Parathyroid adenoma (tissue), 2 donors: ENCODE measurements around the gene PARP16.

Experiments
- H2AFZ ChIP-seq: fragments of 300-600 bp; sonication (generic); one replicate; pipeline ENCODE4 v1.7.0; 2017; ENCODE audit warnings: antibody characterized with exemption, mild to moderate bottlenecking
- H3K27ac ChIP-seq: fragments of 300-600 bp; sonication (generic); one replicate; pipeline ENCODE4 v1.7.0; 2017
- H3K27me3 ChIP-seq: fragments of 300-600 bp; sonication (generic); one replicate; pipeline ENCODE4 v1.7.0; 2017; ENCODE audit warnings: low read length; ENCODE audit not compliant: control insufficient read depth, insufficient read depth
- H3K36me3 ChIP-seq: fragments of 300-600 bp; sonication (generic); one replicate; pipeline ENCODE4 v1.7.0; 2017; ENCODE audit warnings: low read length; ENCODE audit not compliant: control insufficient read depth, insufficient read depth
- H3K4me1 ChIP-seq: fragments of 300-600 bp; sonication (generic); one replicate; pipeline ENCODE4 v1.7.0; 2017; ENCODE audit warnings: control low read depth
- H3K4me2 ChIP-seq: fragments of 300-600 bp; sonication (generic); one replicate; pipeline ENCODE4 v1.7.0; 2017; ENCODE audit warnings: low read length
- H3K4me3 ChIP-seq: fragments of 300-600 bp; sonication (generic); one replicate; pipeline ENCODE4 v1.7.0; 2017; ENCODE audit warnings: low read depth, low read length
- H3K79me2 ChIP-seq: fragments of 300-600 bp; sonication (generic); one replicate; pipeline ENCODE4 v1.7.0; 2017; ENCODE audit warnings: control low read depth
- H3K9ac ChIP-seq: fragments of 300-600 bp; sonication (generic); one replicate; pipeline ENCODE4 v1.7.0; 2017; ENCODE audit warnings: mild to moderate bottlenecking
- H3K9me3 ChIP-seq: fragments of 300-600 bp; sonication (generic); one replicate; pipeline ENCODE4 v1.7.0; 2017; ENCODE audit warnings: low read length; ENCODE audit not compliant: control insufficient read depth
- TF ChIP-seq, protein P1 (sequence below): fragments of 300-600 bp; sonication (generic); IDR thresholded peaks from one replicate; pipeline ENCODE4 v1.7.0; 2017; ENCODE audit warnings: antibody characterized with exemption, mild to moderate bottlenecking
- donor health status: primary hyperparathyroidism.

PARP16 gene

DNA sequence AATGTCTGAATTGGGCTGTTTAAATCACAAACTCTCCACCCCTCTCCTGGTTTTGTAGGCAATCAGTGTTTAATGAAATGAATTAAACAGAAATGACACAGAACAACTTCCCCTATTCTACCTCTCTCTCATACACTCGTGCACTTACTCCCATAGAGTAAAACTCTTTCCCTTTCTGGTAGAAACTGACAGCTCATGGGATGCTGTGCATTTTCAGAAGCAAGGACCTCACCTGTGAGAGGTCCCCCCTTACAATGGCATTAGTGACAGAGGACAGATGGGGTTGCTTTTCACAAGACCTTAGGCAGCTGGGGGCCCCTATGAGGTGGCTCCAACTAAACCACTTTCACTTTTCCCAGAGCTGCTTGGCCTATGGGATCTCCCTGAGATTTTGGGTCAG is 31.9 kb downstream of the PARP16 start:
- Histone ChIP-seq H3K4me1 (no peaks in the 10 kb centered on the region), H3K79me2 (no peaks in the 10 kb centered on the region), H3K9me3 (no peaks in the 10 kb centered on the region), H3K9ac (no peak overlapping the region), H2AFZ (no peak overlapping the region), H3K4me2 (no peak overlapping the region), H3K27me3 (no peaks in the 10 kb centered on the region), H3K36me3 (no peaks in the 10 kb centered on the region), H3K4me3 (no peak overlapping the region), H3K27ac (no peak overlapping the region)
- TF ChIP-seq, protein P1, sequence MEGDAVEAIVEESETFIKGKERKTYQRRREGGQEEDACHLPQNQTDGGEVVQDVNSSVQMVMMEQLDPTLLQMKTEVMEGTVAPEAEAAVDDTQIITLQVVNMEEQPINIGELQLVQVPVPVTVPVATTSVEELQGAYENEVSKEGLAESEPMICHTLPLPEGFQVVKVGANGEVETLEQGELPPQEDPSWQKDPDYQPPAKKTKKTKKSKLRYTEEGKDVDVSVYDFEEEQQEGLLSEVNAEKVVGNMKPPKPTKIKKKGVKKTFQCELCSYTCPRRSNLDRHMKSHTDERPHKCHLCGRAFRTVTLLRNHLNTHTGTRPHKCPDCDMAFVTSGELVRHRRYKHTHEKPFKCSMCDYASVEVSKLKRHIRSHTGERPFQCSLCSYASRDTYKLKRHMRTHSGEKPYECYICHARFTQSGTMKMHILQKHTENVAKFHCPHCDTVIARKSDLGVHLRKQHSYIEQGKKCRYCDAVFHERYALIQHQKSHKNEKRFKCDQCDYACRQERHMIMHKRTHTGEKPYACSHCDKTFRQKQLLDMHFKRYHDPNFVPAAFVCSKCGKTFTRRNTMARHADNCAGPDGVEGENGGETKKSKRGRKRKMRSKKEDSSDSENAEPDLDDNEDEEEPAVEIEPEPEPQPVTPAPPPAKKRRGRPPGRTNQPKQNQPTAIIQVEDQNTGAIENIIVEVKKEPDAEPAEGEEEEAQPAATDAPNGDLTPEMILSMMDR, result no peak

- TF ChIP-seq, protein P1, result no peak
- no peak overlapping the region for H2AFZ ChIP-seq
- no peaks in the 10 kb centered on the region for H3K79me2 ChIP-seq
- no peaks in the 10 kb centered on the region for H3K27me3 ChIP-seq
- H3K9ac ChIP-seq, result no peak overlapping the region
- H3K27ac ChIP-seq, result no peak overlapping the region
- H3K4me1 ChIP-seq, result no peaks in the 10 kb centered on the region
- no peaks in the 10 kb centered on the region for H3K36me3 ChIP-seq
- no peak overlapping the region for H3K4me2 ChIP-seq
- no peak overlapping the region for H3K4me3 ChIP-seq
- no peaks in the 10 kb centered on the region for H3K9me3 ChIP-seq
These were observed 32.3 kb downstream of the PARP16 start for GRCh38 chr15:65254356-65254755.

DNA sequence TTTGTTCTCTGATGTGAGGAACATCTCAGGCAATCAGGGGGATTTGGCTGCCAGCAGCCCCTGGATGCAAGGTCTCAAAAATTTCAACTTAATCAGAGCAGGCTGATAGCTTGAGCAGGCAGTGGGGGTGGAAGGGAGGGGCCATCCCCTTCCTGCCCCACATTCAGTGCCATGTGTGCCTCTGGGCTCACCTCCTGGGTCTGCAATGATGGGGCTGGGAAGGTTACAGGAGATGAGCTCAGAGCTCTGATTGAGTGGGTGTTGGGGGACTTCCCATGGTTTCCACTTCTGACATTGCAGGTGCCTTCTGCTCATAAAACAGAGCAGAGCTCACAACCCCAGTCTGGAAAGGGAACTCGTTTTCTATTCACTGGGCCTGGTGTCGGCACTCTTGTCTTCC is 37.0 kb downstream of the PARP16 start:
- Histone ChIP-seq H3K4me2 (no peak overlapping the region), H3K27ac (no peak overlapping the region), H3K79me2 (no peaks in the 10 kb centered on the region), H3K36me3 (no peaks in the 10 kb centered on the region), H2AFZ (no peak overlapping the region), H3K9me3 (no peaks in the 10 kb centered on the region), H3K27me3 (no peaks in the 10 kb centered on the region), H3K4me1 (no peaks in the 10 kb centered on the region), H3K4me3 (no peak overlapping the region), H3K9ac (no peak overlapping the region)
- TF ChIP-seq, protein P1, result no peak

DNA sequence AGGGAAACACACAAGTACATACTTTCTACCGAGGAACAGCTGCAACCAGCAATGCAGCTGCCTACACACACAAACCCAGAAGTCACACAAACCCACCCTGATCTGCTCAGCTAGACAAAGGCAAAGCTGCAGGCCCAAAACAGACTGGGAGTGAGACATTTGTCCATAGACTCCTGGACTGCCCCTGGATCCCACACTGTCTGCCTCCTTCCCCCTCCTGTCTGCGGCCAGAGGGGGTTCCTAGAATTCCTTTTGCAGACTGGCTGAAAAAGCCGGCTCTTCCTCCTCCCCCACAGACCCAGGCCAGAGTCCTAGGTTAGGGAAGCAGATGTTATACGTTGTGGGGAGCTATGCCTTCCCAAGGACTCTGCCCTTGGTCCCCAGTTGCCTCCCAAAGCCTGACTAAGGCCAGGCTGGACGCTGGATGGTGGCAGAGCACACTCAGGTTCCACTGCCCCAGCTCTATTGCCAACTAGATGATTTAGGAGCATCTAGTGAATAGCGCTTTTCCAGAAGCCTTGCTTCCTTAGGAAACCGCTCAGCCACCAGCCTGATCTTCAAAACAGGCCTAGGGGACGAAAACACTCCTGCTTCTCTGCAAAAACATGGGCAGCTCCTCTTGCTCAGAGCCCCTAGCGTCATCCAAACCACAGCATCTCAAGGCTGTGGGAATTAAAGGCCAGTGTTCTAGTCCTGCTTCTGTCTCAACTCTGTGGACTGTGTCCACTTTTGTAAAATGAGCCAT is 38.0 kb downstream of the PARP16 start:
- Histone ChIP-seq H2AFZ (no peak overlapping the region), H3K27me3 (no peaks in the 10 kb centered on the region), H3K9ac (no peak overlapping the region), H3K79me2 (no peaks in the 10 kb centered on the region), H3K4me3 (no peak overlapping the region), H3K27ac (no peak overlapping the region), H3K4me2 (no peak overlapping the region), H3K4me1 (no peaks in the 10 kb centered on the region), H3K36me3 (no peaks in the 10 kb centered on the region), H3K9me3 (no peaks in the 10 kb centered on the region)
- TF ChIP-seq, protein P1, result no peak

DNA sequence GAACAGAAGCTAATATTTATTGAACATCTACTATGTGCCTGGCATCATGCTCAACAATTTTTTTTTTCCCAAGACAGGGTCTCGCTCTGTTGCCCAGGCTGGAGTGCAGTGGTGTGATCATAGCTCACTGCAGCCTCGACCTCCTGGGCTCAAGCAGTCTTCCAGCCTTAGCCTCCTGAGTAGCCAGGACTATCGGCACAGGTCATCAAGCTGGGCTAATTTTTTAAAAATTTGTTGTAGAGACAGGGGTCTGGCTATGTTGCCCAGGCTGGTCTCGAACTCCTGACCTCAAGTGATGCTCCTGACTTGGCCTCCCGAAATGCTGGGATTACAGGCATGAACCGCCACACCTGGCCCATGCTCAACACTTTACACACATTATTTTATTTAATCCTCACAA is 39.7 kb downstream of the PARP16 start:
- H3K9me3 ChIP-seq, result no peaks in the 10 kb centered on the region
- H3K27ac ChIP-seq, result no peak overlapping the region
- H3K4me2 ChIP-seq, result no peak overlapping the region
- no peak overlapping the region for H2AFZ ChIP-seq
- H3K9ac ChIP-seq, result no peak overlapping the region
- no peaks in the 10 kb centered on the region for H3K79me2 ChIP-seq
- no peaks in the 10 kb centered on the region for H3K36me3 ChIP-seq
- H3K4me3 ChIP-seq, result no peak overlapping the region
- TF ChIP-seq, protein P1, result no peak
- no peaks in the 10 kb centered on the region for H3K27me3 ChIP-seq
- no peaks in the 10 kb centered on the region for H3K4me1 ChIP-seq
